ENCODE data around the gene TAMM41.

The TAMM41 gene

DNA sequence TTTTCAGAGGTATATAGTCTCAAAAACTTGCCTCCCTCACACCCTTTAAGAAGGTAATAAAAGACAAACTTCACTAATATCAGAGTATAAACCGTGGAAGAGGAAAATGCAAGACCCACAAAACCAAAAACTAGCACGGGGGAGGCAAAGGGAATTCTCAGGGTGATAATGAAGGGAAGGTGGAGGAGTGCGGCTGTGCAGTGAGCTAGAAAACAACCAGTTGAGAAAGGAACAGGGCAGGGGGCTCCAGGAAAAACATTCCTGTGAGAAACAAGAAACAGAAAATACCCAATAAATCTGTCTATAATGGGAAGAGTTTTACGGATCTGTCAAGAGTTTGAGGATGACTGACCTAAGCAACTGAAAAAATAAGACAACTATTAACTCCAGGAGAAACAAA lies 31.6 kb downstream of the TAMM41 start (continued):
- TF ChIP-seq YY1 (tag by site-specific recombination; IDR thresholded peaks at IDR 0.05), result no peak
- no peak for TF ChIP-seq SP7 (tag by site-specific recombination; IDR thresholded peaks at IDR 0.05)
- no peak for TF ChIP-seq HOXD13 (CRISPR knock-in tag; IDR thresholded peaks at IDR 0.05; ENCODE audit: borderline replicate concordance)
- TF ChIP-seq ZNF239 (tag by site-specific recombination; IDR thresholded peaks at IDR 0.05), result no peak

GRCh38 chr3:11814663-11815062 lies 32.0 kb downstream of the TAMM41 start:
- CTCF ChIA-PET, result interaction anchor here (0.7 to 1.4 kb wide), 4 partner anchors 10 to 363 kb away, joined by 3 to 4 read pairs (median 3); no protein-coding TSS in a partner anchor

DNA sequence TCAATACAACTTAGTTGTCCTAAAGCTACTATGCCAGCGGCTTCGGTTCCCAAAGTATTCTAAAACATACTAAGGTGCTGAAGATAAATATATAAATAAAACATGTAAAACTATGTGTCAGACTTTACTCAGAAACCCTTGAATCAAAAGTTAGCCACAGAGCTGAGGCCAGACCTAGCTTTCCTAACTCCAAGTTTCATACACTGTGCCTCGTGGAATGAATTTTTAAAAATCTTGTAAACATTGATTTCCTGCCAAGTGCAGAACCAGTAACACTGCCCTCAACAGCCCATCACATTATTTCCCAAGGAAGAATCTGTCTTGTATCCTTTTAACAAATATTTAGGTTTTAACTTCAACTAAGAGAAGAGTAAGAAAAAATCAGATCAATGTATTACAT lies 36.4 kb downstream of the TAMM41 start:
- TF ChIP-seq ZBTB1 (tag by site-specific recombination; IDR thresholded peaks at IDR 0.05) (no peak), ZNF221 (tag by site-specific recombination; IDR thresholded peaks at IDR 0.05; ENCODE audit: borderline replicate concordance) (no peak), ZNF24 (tag by site-specific recombination; IDR thresholded peaks at IDR 0.05) (no peak), GLIS2 (tag by site-specific recombination; IDR thresholded peaks at IDR 0.05) (no peak), ZNF174 (tag by site-specific recombination; IDR thresholded peaks at IDR 0.05) (no peak), ZNF571 (tag by site-specific recombination; IDR thresholded peaks at IDR 0.05) (no peak), ZNF311 (tag by site-specific recombination; IDR thresholded peaks at IDR 0.05; ENCODE audit: borderline replicate concordance) (no peak), GLI4 (tag by site-specific recombination; IDR thresholded peaks at IDR 0.05) (no peak), ZNF777 (tag by site-specific recombination; IDR thresholded peaks at IDR 0.05; ENCODE audit: borderline replicate concordance) (no peak), ZNF133 (tag by site-specific recombination; IDR thresholded peaks at IDR 0.05) (no peak), ZNF768 (tag by site-specific recombination; IDR thresholded peaks at IDR 0.05) (no peak), ZNF501 (tag by site-specific recombination; IDR thresholded peaks at IDR 0.05) (no peak), ZNF544 (tag by site-specific recombination; IDR thresholded peaks at IDR 0.05) (no peak), ZNF555 (tag by site-specific recombination; conservative IDR thresholded peaks at IDR 0.05) (no peak), ZNF169 (tag by site-specific recombination; IDR thresholded peaks at IDR 0.05) (no peak)
- TF ChIP-seq, protein P1, sequence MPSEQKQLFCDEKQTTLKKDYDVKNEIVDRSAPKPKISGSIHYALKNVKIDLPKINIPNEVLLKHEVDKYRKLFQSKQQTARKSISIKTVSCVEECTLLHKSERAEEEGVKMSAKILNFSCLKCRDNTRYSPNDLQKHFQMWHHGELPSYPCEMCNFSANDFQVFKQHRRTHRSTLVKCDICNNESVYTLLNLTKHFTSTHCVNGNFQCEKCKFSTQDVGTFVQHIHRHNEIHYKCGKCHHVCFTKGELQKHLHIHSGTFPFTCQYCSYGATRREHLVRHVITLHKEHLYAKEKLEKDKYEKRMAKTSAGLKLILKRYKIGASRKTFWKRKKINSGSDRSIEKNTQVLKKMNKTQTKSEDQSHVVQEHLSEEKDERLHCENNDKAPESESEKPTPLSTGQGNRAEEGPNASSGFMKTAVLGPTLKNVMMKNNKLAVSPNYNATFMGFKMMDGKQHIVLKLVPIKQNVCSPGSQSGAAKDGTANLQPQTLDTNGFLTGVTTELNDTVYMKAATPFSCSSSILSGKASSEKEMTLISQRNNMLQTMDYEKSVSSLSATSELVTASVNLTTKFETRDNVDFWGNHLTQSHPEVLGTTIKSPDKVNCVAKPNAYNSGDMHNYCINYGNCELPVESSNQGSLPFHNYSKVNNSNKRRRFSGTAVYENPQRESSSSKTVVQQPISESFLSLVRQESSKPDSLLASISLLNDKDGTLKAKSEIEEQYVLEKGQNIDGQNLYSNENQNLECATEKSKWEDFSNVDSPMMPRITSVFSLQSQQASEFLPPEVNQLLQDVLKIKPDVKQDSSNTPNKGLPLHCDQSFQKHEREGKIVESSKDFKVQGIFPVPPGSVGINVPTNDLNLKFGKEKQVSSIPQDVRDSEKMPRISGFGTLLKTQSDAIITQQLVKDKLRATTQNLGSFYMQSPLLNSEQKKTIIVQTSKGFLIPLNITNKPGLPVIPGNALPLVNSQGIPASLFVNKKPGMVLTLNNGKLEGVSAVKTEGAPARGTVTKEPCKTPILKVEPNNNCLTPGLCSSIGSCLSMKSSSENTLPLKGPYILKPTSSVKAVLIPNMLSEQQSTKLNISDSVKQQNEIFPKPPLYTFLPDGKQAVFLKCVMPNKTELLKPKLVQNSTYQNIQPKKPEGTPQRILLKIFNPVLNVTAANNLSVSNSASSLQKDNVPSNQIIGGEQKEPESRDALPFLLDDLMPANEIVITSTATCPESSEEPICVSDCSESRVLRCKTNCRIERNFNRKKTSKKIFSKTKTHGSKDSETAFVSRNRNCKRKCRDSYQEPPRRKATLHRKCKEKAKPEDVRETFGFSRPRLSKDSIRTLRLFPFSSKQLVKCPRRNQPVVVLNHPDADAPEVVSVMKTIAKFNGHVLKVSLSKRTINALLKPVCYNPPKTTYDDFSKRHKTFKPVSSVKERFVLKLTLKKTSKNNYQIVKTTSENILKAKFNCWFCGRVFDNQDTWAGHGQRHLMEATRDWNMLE (tag by site-specific recombination; conservative IDR thresholded peaks at IDR 0.05; ENCODE audit: low read depth), result no peak
- TF ChIP-seq, protein P2, sequence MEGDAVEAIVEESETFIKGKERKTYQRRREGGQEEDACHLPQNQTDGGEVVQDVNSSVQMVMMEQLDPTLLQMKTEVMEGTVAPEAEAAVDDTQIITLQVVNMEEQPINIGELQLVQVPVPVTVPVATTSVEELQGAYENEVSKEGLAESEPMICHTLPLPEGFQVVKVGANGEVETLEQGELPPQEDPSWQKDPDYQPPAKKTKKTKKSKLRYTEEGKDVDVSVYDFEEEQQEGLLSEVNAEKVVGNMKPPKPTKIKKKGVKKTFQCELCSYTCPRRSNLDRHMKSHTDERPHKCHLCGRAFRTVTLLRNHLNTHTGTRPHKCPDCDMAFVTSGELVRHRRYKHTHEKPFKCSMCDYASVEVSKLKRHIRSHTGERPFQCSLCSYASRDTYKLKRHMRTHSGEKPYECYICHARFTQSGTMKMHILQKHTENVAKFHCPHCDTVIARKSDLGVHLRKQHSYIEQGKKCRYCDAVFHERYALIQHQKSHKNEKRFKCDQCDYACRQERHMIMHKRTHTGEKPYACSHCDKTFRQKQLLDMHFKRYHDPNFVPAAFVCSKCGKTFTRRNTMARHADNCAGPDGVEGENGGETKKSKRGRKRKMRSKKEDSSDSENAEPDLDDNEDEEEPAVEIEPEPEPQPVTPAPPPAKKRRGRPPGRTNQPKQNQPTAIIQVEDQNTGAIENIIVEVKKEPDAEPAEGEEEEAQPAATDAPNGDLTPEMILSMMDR (tag by site-specific recombination; IDR thresholded peaks at IDR 0.05), result no peak

More at GRCh38 chr3:11814663-11815062, 32.0 kb downstream of the TAMM41 start:
- H3K36me3 ChIP-seq (ENCODE audit: control insufficient read depth in 2 of 2, insufficient read depth in 1 of 2, low read length in 2 of 2), result peaks cover 31 to 52% of the 10 kb centered on the region in 2 experiments
- POLR2A ChIA-PET, result no interaction called here
- TF ChIP-seq ZBTB8A (tag by site-specific recombination; IDR thresholded peaks at IDR 0.05), result no peak
- no peak overlapping the region for H3K27ac ChIP-seq (ENCODE audit: extremely low read depth, low read depth, low read length)
- H3K4me1 ChIP-seq (ENCODE audit: control insufficient read depth, insufficient read depth, low read length), result no peaks in the 10 kb centered on the region
- no peak overlapping the region for H3K4me3 ChIP-seq (ENCODE audit: low read depth, low read length)
- H3K9me3 ChIP-seq (ENCODE audit: control insufficient read depth, insufficient read depth, low read depth, low read length), result no peaks in the 10 kb centered on the region

More for the DNA sequence above, 36.4 kb downstream of the TAMM41 start:
- ChIA-PET CTCF (no interaction called here), POLR2A (no interaction called here)
- no peak overlapping the region for H3K4me3 ChIP-seq (ENCODE audit: low read depth, low read length)
- H3K4me1 ChIP-seq (ENCODE audit: control insufficient read depth, insufficient read depth, low read length), result no peaks in the 10 kb centered on the region
- no peaks in the 10 kb centered on the region for H3K9me3 ChIP-seq (ENCODE audit: control insufficient read depth, insufficient read depth, low read depth, low read length)
- peaks cover 34 to 68% of the 10 kb centered on the region in 2 experiments for H3K36me3 ChIP-seq (ENCODE audit: control insufficient read depth in 2 of 2, insufficient read depth in 1 of 2, low read length in 2 of 2)
- no peak overlapping the region for H3K27ac ChIP-seq (ENCODE audit: extremely low read depth, low read depth, low read length)

Data from HEK293 (cell line).